ENCODE measurements around the gene GPR155.
A peak's percentile ranks its signal among the peaks of the same experiment; 100 is the strongest.

GRCh38 chr2:174465327-174465726 is 21.5 kb downstream of the GPR155 start:
- TF ChIP-seq CTCF (IDR thresholded peaks at IDR 0.05; ENCODE audit: low read depth, low read length, missing input control): no peak
- TF ChIP-seq JUND (IDR thresholded peaks at IDR 0.05): no peak
- no peak for TF ChIP-seq GABPA (IDR thresholded peaks at IDR 0.05 in 1 of 2, conservative IDR thresholded peaks at IDR 0.05 in 1 of 2)
- no peak for TF ChIP-seq REST (IDR thresholded peaks at IDR 0.05)
- TF ChIP-seq RAD21 (IDR thresholded peaks at IDR 0.05): peak; percentile 10 to 13
- TF ChIP-seq, protein P1, sequence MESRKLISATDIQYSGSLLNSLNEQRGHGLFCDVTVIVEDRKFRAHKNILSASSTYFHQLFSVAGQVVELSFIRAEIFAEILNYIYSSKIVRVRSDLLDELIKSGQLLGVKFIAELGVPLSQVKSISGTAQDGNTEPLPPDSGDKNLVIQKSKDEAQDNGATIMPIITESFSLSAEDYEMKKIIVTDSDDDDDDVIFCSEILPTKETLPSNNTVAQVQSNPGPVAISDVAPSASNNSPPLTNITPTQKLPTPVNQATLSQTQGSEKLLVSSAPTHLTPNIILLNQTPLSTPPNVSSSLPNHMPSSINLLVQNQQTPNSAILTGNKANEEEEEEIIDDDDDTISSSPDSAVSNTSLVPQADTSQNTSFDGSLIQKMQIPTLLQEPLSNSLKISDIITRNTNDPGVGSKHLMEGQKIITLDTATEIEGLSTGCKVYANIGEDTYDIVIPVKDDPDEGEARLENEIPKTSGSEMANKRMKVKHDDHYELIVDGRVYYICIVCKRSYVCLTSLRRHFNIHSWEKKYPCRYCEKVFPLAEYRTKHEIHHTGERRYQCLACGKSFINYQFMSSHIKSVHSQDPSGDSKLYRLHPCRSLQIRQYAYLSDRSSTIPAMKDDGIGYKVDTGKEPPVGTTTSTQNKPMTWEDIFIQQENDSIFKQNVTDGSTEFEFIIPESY (IDR thresholded peaks at IDR 0.05): no peak
- TF ChIP-seq SP1 (IDR thresholded peaks at IDR 0.05): no peak
- TF ChIP-seq RXRA (IDR thresholded peaks at IDR 0.05): no peak
- no peak for TF ChIP-seq ATF3 (IDR thresholded peaks at IDR 0.05)
